D721Med (cell line): Measurements from ENCODE around the gene ZNF625.
"Not testable (repeated sequence)": the region's sequence is repeated elsewhere in the genome, so short reads cannot be mapped to it uniquely, and the experiment has no call there.

Experiments used
- DNase-seq: peaks from one replicate; pipeline ENCODE4 v3.0.0; 2011; ENCODE audit warnings: low spot score; ENCODE audit not compliant: insufficient read length
- FAIRE-seq: peaks from 2 replicates; lab custom pipeline; 2011; peaks lifted over from hg19 to GRCh38; lab: Jason Lieb, UNC
- CTCF ChIP-seq: IDR thresholded peaks from 2 replicates; pipeline ENCODE4 v1.5.1; 2012; ENCODE audit warnings: mild to moderate bottlenecking, control low read depth; ENCODE audit not compliant: insufficient read depth; ENCODE audit errors: missing control alignments

ZNF625 gene

GRCh38 chr19:12111943-12112637 is 44.4 kb downstream of the ZNF625 start:
- DNase-seq (no peak), FAIRE-seq (no peak)
- no peak for TF ChIP-seq CTCF

GRCh38 chr19:12111176-12111575 is 45.4 kb downstream of the ZNF625 start:
- FAIRE-seq (no peak), DNase-seq (no peak)

DNA sequence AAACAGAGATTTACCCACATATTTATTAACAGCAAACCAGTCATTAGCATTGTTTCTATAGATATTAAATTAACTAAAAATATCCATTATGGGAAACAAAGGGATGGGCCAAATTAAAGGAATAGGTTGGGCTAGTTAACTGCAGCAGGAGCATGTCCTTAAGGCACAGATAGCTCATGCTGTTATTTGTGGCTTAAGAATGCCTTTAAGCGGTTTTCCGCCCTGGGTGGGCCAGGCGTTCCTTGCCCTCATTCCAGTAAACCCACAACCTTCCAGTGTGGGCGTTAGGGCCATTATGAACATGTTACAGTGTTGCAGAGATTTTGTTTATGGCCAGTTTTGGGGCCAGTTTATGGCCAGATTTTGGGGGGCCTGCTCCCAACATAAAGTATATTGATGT is 52.6 kb downstream of the ZNF625 start:
- not testable (repeated sequence) for DNase-seq, FAIRE-seq

More at GRCh38 chr19:12111176-12111575, 45.4 kb downstream of the ZNF625 start:
- no peak for TF ChIP-seq CTCF

DNA sequence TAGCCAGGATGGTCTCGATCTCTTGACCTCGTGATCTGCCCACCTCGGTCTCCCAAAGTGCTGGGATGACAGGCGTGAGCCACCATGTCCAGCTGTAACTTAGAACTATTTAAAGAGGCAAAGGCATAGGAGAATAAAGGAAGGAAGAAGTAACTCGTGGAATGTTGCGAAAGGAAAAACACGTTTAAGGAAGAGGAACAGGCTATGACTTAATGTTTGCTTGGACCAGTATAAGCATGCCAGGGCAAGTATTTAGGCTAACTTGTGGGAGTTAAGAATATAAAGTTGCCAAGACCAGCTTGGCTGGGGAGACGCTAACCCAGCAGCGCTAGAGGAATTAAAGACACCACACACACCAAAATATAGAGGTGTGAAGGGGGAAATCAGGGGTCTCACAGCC is 58.5 kb downstream of the ZNF625 start:
- FAIRE-seq, result no peak
- DNase-seq, result no peak
- no peak for TF ChIP-seq CTCF

GRCh38 chr19:12095111-12095790 is 61.3 kb downstream of the ZNF625 start:
- FAIRE-seq (no peak), DNase-seq (no peak)
- TF ChIP-seq CTCF, result no peak
